Mesodermal cell (in vitro differentiated cells): ENCODE results near the gene SHKBP1.
"Not testable (repeated sequence)": the region's sequence is repeated elsewhere in the genome, so short reads cannot be mapped to it uniquely, and the experiment has no call there.

Source experiments
- H3K27ac ChIP-seq: 2 replicates; pipeline ENCODE4 v1.7.0; 2013; ENCODE audit warnings: mild to moderate bottlenecking, low read depth, low read length, moderate library complexity; ENCODE audit not compliant: severe bottlenecking
- H3K36me3 ChIP-seq: 2 replicates; pipeline ENCODE4 v1.7.1; 2013; ENCODE audit warnings: mild to moderate bottlenecking, low read length, moderate library complexity; ENCODE audit not compliant: control insufficient read depth, insufficient read depth
- H3K4me1 ChIP-seq: one replicate; pipeline ENCODE4 v1.7.1; 2013; ENCODE audit warnings: mild to moderate bottlenecking, low read length; ENCODE audit not compliant: insufficient read depth, control insufficient read depth, poor library complexity, severe bottlenecking
- H3K4me3 ChIP-seq: 2 replicates; pipeline ENCODE4 v1.7.0; 2013; ENCODE audit warnings: low read length, control low read depth, mild to moderate bottlenecking; ENCODE audit not compliant: insufficient read depth, poor library complexity, severe bottlenecking; ENCODE audit errors: extremely low read depth
- H3K9me3 ChIP-seq: 2 replicates; pipeline ENCODE4 v1.7.1; 2013; ENCODE audit warnings: mild to moderate bottlenecking, low read length, moderate library complexity; ENCODE audit not compliant: control insufficient read depth
- WGBS, 2 experiments: methylation state at CpG; one replicate each; pipeline ENCODE4 v1.1.5; 2013; ENCODE audit warnings: missing lambda C conversion rate in 2 of 2; ENCODE audit not compliant: insufficient coverage in 2 of 2; 5-methylcytosine and 5-hydroxymethylcytosine counted together

The SHKBP1 gene

GRCh38 chr19:40543029-40543597 is 33.6 kb upstream of the SHKBP1 start:
- Histone ChIP-seq H3K36me3 (no peaks in the 10 kb centered on the region), H3K4me1 (no peaks in the 10 kb centered on the region), H3K27ac (no peak overlapping the region), H3K4me3 (no peak overlapping the region), H3K9me3 (peaks cover 4% of the 10 kb centered on the region)
- 91 to 100% methylated on average over 3 to 4 of the region's 6 CpGs for WGBS, 2 experiments

DNA sequence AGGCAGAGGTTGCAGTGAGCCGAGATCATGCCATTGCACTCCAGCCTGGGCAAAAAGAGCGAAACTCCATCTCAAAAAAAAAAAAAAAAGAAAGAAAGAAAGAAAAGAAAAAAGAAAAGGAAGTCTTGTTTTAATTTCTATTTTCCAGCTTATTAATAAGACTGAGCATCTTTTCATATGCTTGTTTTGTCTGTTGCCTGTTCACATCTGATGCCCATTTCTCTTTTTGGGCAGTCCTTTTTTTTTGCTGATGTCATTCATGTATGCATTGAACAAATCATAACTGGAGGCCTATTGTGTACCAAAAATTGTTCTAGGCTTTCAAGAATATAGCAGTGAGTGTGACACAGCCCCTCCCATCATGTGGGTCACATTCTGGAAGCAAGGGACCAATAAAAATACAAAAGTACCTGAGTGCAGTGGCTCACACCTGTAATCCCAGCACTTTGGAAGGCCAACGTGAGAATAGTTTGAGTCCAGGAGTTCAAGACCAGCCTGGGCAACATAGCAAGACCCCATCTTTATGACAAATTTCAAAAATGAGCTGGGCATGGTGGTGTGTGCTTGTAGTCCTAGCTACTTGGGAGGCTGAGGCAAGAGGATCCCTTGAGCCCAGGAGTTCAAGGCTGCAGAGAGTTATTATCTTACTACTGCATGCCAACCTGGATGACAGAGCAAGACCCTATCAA is 30.4 kb upstream of the SHKBP1 start:
- H3K4me1 ChIP-seq, H3K4me3 ChIP-seq, H3K27ac ChIP-seq, H3K36me3 ChIP-seq, H3K9me3 ChIP-seq: not testable (repeated sequence)
- 14% methylated on average over 1 of the region's 3 CpGs; no CpG with 5 or more reads in 1 of the 2 experiments for WGBS, 2 experiments

- not testable (repeated sequence) for H3K36me3 ChIP-seq
- WGBS, 2 experiments: no CpG with 5 or more reads among the region's 4 CpGs
Measured at GRCh38 chr19:40547190-40547589, 29.5 kb upstream of the SHKBP1 start.

DNA sequence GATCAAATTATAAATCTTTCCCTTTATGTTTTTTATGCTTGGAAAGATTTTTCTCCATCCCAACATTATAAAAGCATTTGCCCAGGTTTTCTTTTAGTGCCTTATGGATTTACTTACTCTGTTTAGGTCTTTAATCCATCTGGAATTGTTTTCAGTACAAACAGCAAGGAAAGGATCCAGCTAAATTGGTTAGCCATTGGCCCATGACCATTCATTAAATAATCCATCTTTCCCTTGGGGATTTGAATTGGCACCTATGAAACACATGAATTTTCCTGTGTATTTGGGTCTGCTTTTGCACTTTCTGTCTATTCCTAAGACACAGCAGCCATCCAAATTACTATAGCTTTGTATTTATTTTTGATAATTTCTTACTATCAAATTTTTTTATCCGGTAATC is 28.8 kb upstream of the SHKBP1 start:
- H3K4me1 ChIP-seq: no peaks in the 10 kb centered on the region
- H3K9me3 ChIP-seq: peaks cover 4% of the 10 kb centered on the region
- H3K27ac ChIP-seq: no peak overlapping the region
- WGBS, 2 experiments: no CpG with 5 or more reads among the region's 1 CpG
- H3K36me3 ChIP-seq: no peaks in the 10 kb centered on the region
- H3K4me3 ChIP-seq: no peak overlapping the region

More at GRCh38 chr19:40547190-40547589, 29.5 kb upstream of the SHKBP1 start:
- not testable (repeated sequence) for H3K4me1 ChIP-seq, H3K27ac ChIP-seq, H3K4me3 ChIP-seq, H3K9me3 ChIP-seq

DNA sequence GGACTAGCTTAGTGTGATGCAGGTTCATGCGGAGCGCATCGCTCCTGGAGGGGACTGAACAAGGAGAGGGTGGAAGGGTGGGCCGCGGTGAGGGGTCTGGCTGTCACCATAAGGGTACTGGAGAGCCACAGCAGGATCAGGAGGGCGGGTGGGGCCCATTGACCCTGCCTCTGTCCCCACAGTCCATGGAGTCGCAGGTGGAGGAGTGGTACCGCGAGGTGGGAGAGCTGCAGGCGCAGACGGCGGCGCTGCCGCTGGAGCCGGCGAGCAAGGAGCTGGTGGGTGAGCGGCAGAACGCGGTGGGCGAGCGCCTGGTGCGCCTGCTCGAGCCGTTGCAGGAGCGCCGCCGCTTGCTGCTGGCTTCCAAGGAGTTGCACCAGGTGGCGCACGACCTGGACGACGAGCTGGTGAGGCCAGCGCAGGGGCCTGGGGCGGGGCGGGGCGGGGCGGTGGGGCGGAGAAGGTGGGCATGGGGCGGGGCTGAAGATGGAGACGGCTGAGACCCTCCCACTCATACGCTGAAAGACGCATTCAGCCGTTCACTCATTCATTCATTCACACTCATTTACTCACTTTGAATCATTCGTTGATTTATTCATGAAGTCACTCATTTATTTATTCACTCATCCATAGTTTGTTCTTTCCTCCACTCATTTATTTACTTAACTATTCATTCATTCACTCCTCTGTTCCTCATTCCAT is 27.5 kb upstream of the SHKBP1 start:
- Histone ChIP-seq H3K9me3 (peaks cover 4% of the 10 kb centered on the region), H3K36me3 (no peaks in the 10 kb centered on the region), H3K4me1 (no peaks in the 10 kb centered on the region), H3K4me3 (no peak overlapping the region), H3K27ac (no peak overlapping the region)
- 2 to 7% methylated on average over 22 to 30 of the region's 43 CpGs for WGBS, 2 experiments

GRCh38 chr19:40550951-40551350 is 25.7 kb upstream of the SHKBP1 start:
- WGBS, 2 experiments: 64 to 77% methylated on average over 2 to 3 of the region's 4 CpGs
- no peak overlapping the region for H3K4me3 ChIP-seq
- H3K36me3 ChIP-seq: no peaks in the 10 kb centered on the region
- H3K9me3 ChIP-seq: peaks cover 4% of the 10 kb centered on the region
- H3K27ac ChIP-seq: no peak overlapping the region
- H3K4me1 ChIP-seq: no peaks in the 10 kb centered on the region

- no peaks in the 10 kb centered on the region for H3K4me1 ChIP-seq
- no peak overlapping the region for H3K4me3 ChIP-seq
- WGBS, 2 experiments: 95 to 96% methylated on average over 2 of the region's 3 CpGs
- no peaks in the 10 kb centered on the region for H3K9me3 ChIP-seq
- H3K36me3 ChIP-seq: no peaks in the 10 kb centered on the region
- H3K27ac ChIP-seq: no peak overlapping the region
Measured at GRCh38 chr19:40552848-40553247, 23.8 kb upstream of the SHKBP1 start.

- H3K4me1 ChIP-seq: no peaks in the 10 kb centered on the region
- H3K36me3 ChIP-seq: no peaks in the 10 kb centered on the region
- 30 to 35% methylated on average over 46 to 54 of the region's 69 CpGs for WGBS, 2 experiments
- H3K9me3 ChIP-seq: no peaks in the 10 kb centered on the region
- H3K4me3 ChIP-seq: no peak overlapping the region
- no peak overlapping the region for H3K27ac ChIP-seq
Measured at GRCh38 chr19:40553885-40554857, 22.5 kb upstream of the SHKBP1 start.

DNA sequence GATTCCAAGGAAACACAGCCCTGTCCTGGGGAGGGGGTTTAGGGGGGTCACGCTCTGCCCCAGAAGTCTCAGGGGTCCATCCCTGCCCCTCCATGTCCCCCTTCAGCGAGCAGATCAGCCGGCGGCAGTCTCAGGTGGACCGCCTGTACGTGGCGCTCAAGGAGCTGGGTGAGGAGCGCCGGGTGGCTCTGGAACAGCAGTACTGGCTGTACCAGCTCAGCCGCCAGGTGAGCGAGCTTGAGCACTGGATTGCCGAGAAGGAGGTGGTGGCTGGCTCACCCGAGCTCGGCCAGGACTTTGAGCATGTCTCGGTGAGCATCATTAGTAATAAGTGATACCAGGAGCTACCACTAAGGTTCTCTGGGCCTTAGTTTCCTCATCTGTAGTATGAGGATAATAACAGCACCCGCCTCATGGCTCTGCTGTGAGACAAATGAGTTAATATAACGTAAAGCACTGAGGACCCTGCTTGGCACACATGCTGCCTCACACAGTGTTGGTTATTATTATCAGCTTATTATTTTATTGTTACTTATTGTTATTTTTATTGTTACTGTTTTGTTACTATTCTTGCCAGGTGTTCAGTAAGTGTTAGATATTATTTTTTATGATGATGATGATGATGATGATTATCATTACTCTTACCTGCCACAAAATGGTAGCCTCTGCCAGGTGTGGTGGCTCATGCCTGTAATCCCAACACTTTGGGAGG is 20.5 kb upstream of the SHKBP1 start:
- Histone ChIP-seq H3K36me3 (no peaks in the 10 kb centered on the region), H3K9me3 (no peaks in the 10 kb centered on the region)
- 82 to 83% methylated on average over 15 to 16 of the region's 17 CpGs for WGBS, 2 experiments

More for the DNA sequence above, 20.5 kb upstream of the SHKBP1 start:
- no peaks in the 10 kb centered on the region for H3K4me1 ChIP-seq
- no peak overlapping the region for H3K27ac ChIP-seq
- H3K4me3 ChIP-seq: no peak overlapping the region
